ENCODE measurements around the gene ADCY4. TPM values are rescaled to one million over a fixed set of nuclear protein-coding genes. Genes with fewer than 3 reads are reported as not detected.

Gene ADCY4
- total RNA-seq, 4 donors from 2014 or later, result 9.7 to 144 (median 45.6) TPM

DNA sequence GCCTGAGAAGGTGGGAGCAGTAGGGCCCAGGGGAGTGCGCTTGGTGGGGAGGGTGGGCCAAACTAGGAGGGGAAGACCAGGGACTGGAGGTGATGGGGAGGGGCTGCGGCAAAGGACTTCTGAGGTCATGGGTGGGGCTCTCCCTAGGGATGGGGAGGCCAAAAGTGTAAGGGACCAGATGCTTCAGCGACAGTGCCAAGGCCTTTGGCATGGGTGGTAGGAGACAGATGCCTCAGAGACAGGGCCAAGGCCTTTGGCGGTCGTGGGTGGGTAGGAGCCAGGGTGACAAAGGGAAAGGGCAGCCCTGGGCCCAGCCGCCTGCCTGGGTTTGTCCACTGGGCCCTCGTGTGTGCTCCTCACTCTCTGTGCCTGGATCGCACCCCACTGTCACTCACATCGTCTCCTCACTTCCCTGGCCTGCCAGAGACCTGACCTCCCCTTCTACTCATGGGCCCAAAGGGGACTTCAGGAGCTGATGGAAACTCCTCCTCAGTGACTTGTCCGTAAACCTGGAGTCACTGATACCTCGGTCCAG, 50.3 kb downstream of the ADCY4 start:
- no peak for DNase-seq (ENCODE audit: low spot score)
- ATAC-seq (ENCODE audit: low FRiP score), result no peak
- TF ChIP-seq, protein P1, sequence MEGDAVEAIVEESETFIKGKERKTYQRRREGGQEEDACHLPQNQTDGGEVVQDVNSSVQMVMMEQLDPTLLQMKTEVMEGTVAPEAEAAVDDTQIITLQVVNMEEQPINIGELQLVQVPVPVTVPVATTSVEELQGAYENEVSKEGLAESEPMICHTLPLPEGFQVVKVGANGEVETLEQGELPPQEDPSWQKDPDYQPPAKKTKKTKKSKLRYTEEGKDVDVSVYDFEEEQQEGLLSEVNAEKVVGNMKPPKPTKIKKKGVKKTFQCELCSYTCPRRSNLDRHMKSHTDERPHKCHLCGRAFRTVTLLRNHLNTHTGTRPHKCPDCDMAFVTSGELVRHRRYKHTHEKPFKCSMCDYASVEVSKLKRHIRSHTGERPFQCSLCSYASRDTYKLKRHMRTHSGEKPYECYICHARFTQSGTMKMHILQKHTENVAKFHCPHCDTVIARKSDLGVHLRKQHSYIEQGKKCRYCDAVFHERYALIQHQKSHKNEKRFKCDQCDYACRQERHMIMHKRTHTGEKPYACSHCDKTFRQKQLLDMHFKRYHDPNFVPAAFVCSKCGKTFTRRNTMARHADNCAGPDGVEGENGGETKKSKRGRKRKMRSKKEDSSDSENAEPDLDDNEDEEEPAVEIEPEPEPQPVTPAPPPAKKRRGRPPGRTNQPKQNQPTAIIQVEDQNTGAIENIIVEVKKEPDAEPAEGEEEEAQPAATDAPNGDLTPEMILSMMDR (IDR thresholded peaks at IDR 0.05), result no peak

DNA sequence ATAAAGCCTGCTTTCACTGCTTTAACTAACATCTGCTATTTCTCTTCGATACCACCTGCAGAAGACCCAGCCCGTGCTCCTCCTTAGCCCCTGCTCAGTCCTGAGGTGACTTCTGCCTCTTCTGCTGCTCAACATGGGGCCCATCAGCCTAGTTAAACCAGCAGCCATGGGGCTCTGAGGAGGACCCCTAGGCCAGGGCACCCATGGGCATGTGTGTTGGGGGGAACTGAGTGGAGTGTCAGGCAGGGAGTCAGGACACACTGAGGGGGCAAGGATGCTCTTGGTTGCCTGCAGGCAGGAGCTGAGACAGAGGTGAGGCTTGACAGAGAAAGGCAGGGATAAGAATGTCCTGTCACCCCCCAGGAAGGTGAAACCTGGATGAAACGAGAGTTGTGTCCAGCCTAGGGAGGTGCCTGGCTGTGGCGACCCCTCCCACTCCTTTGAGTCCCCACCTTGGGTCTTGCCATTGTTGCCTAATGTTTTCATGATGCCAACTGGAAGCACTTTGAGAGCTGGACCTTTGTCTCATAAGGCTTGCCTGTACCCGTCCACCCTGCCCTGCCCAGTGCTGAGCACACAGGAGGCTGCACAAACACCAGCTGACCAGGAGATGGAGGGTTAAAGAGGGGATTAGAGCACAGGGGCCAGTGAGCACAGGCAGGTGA, 50.9 kb downstream of the ADCY4 start:
- TF ChIP-seq, protein P1 (IDR thresholded peaks at IDR 0.05), result no peak
- no peak for ATAC-seq (ENCODE audit: low FRiP score)
- DNase-seq (ENCODE audit: low spot score), result no peak

- no peak for DNase-seq (ENCODE audit: low spot score)
- TF ChIP-seq, protein P1 (IDR thresholded peaks at IDR 0.05), result no peak
- no peak for ATAC-seq (ENCODE audit: low FRiP score)
Observed at GRCh38 chr14:24282736-24283135, 52.1 kb downstream of the ADCY4 start.

DNA sequence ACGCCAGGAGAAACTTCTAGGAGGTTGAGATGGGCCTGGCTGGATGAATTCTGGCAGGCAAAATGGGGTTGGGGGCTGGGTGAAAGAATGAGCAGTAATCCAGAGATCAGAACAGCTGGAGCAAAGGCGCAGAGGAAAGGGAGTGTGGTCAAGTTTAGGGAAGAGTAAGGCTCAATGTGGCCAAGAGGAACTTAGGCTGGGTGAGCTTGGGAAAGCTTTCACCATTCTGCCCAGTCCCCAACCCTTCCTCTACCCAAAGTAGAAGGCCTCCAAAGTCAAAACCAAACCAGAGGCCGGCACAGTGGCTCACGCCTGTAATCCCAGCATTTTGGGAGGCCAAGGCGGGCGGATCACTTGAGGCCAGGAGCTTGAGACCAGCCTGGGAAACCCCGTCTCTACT, 53.2 kb downstream of the ADCY4 start:
- TF ChIP-seq, protein P1 (IDR thresholded peaks at IDR 0.05), result no peak
- DNase-seq (ENCODE audit: low spot score), result no peak
- ATAC-seq (ENCODE audit: low FRiP score), result no peak

- TF ChIP-seq, protein P1 (IDR thresholded peaks at IDR 0.05), result no peak
- DNase-seq (ENCODE audit: low spot score) (no peak), ATAC-seq (ENCODE audit: low FRiP score) (peak; percentile 79)
Observed at GRCh38 chr14:24280797-24281460, 53.9 kb downstream of the ADCY4 start.

- DNase-seq (ENCODE audit: low spot score) (no peak), ATAC-seq (ENCODE audit: low FRiP score) (no peak)
- TF ChIP-seq, protein P1 (IDR thresholded peaks at IDR 0.05), result no peak
Observed at GRCh38 chr14:24279301-24280186, 55.3 kb downstream of the ADCY4 start.
